ENCODE results near the gene COX7B2.
A peak's percentile ranks its signal among the peaks of the same experiment; 100 is the strongest.

COX7B2 gene

DNA sequence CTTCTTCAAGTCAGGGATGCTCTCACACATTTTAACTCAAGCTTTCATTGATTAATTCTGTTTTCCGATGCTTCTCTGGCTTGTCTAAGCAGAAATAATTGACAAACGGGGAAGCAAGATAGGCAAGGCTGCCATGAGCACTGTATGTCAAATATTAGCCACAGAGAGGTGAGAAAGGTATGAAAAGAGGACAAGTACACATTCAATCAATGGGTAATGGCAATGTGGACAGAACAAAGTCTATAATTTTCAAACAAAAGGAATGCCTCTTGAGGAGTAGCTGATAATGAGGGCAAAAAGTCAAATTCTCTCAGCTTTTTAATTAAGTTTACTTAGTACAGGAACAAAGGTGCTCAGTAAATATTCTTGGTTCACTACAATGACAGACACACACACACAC, 19.6 kb downstream of the COX7B2 start:
- ChIA-PET POLR2A (no interaction called here), CTCF (no interaction called here)
- TF ChIP-seq, protein P1, sequence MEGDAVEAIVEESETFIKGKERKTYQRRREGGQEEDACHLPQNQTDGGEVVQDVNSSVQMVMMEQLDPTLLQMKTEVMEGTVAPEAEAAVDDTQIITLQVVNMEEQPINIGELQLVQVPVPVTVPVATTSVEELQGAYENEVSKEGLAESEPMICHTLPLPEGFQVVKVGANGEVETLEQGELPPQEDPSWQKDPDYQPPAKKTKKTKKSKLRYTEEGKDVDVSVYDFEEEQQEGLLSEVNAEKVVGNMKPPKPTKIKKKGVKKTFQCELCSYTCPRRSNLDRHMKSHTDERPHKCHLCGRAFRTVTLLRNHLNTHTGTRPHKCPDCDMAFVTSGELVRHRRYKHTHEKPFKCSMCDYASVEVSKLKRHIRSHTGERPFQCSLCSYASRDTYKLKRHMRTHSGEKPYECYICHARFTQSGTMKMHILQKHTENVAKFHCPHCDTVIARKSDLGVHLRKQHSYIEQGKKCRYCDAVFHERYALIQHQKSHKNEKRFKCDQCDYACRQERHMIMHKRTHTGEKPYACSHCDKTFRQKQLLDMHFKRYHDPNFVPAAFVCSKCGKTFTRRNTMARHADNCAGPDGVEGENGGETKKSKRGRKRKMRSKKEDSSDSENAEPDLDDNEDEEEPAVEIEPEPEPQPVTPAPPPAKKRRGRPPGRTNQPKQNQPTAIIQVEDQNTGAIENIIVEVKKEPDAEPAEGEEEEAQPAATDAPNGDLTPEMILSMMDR (IDR thresholded peaks at IDR 0.05; ENCODE audit: control extremely low read depth, extremely low read depth, low read depth, missing control alignments): no peak
- DNase-seq (ENCODE audit: extremely low spot score): no peak

- TF ChIP-seq, protein P1 (IDR thresholded peaks at IDR 0.05; ENCODE audit: control extremely low read depth, extremely low read depth, low read depth, missing control alignments): peak; percentile 6
- CTCF ChIA-PET: interaction anchor here (1.0 kb wide), 1 partner anchor 10 kb away, joined by 3 read pairs; no protein-coding TSS in a partner anchor
- POLR2A ChIA-PET: no interaction called here
- no peak for DNase-seq (ENCODE audit: extremely low spot score)
These were observed 22.3 kb downstream of the COX7B2 start for GRCh38 chr4:46886711-46887110.

GRCh38 chr4:46878641-46879040, 30.4 kb downstream of the COX7B2 start:
- TF ChIP-seq, protein P1 (IDR thresholded peaks at IDR 0.05; ENCODE audit: control extremely low read depth, extremely low read depth, low read depth, missing control alignments): no peak
- ChIA-PET POLR2A (no interaction called here), CTCF (no interaction called here)
- no peak for DNase-seq (ENCODE audit: extremely low spot score)

- POLR2A ChIA-PET: no interaction called here
- TF ChIP-seq, protein P1 (IDR thresholded peaks at IDR 0.05; ENCODE audit: control extremely low read depth, extremely low read depth, low read depth, missing control alignments): no peak
- no peak for DNase-seq (ENCODE audit: extremely low spot score)
- CTCF ChIA-PET: no interaction called here
These were observed 34.2 kb downstream of the COX7B2 start for GRCh38 chr4:46874811-46875210.

GRCh38 chr4:46870411-46870810, 38.6 kb downstream of the COX7B2 start:
- ChIA-PET CTCF (no interaction called here), POLR2A (no interaction called here)
- TF ChIP-seq, protein P1 (IDR thresholded peaks at IDR 0.05; ENCODE audit: control extremely low read depth, extremely low read depth, low read depth, missing control alignments): no peak
- no peak for DNase-seq (ENCODE audit: extremely low spot score)

- CTCF ChIA-PET: interaction anchor here (1.4 to 3.5 kb wide), 3 partner anchors 9 to 24 kb away, joined by 3 to 12 read pairs (median 5); no protein-coding TSS in a partner anchor
These were observed 52.7 kb downstream of the COX7B2 start for GRCh38 chr4:46856333-46856732.

More at GRCh38 chr4:46856333-46856732, 52.7 kb downstream of the COX7B2 start:
- POLR2A ChIA-PET: no interaction called here
- DNase-seq (ENCODE audit: extremely low spot score): no peak
- TF ChIP-seq, protein P1 (IDR thresholded peaks at IDR 0.05; ENCODE audit: control extremely low read depth, extremely low read depth, low read depth, missing control alignments): no peak
